Osteoblast (primary cell): Measurements from ENCODE around the gene AOX1. TPM values are rescaled to one million over a fixed set of nuclear protein-coding genes. Genes with fewer than 3 reads are reported as not detected.

Experiments
- DNase-seq: peaks from one replicate; pipeline ENCODE4 v3.0.0; 2011; ENCODE audit warnings: low spot score, mixed read lengths; ENCODE audit not compliant: insufficient read length; ENCODE audit errors: missing footprints
- H2AFZ ChIP-seq: 2 replicates; pipeline ENCODE4 v1.6.0; 2011; ENCODE audit warnings: mild to moderate bottlenecking, low read length
- H3K27ac ChIP-seq: 2 replicates; pipeline ENCODE4 v1.5.1; 2011; ENCODE audit warnings: mild to moderate bottlenecking, low read depth, low read length, moderate library complexity
- H3K27me3 ChIP-seq: 2 replicates; pipeline ENCODE4 v1.6.0; 2012; ENCODE audit warnings: mild to moderate bottlenecking, control low read depth, inconsistent platforms, low read length, moderate library complexity; ENCODE audit not compliant: insufficient read depth
- H3K36me3 ChIP-seq: 2 replicates; pipeline ENCODE4 v1.5.1; 2011; ENCODE audit warnings: mild to moderate bottlenecking, low read length, control low read depth, moderate library complexity; ENCODE audit not compliant: insufficient read depth
- H3K4me1 ChIP-seq: 2 replicates; pipeline ENCODE4 v1.5.1; 2011; ENCODE audit warnings: mild to moderate bottlenecking, low read length, control low read depth, moderate library complexity; ENCODE audit not compliant: insufficient read depth
- H3K4me2 ChIP-seq: 2 replicates; pipeline ENCODE4 v1.6.0; 2011; ENCODE audit warnings: mild to moderate bottlenecking, low read length; ENCODE audit not compliant: insufficient read depth
- H3K4me3 ChIP-seq: fragments of 200-600 bp; sonication (generic); 3 replicates; pipeline ENCODE4 v1.5.1; 2012; ENCODE audit warnings: mild to moderate bottlenecking, low read length, inconsistent platforms; ENCODE audit not compliant: insufficient read depth
- H3K79me2 ChIP-seq: 2 replicates; pipeline ENCODE4 v1.6.0; 2012; ENCODE audit warnings: mild to moderate bottlenecking, low read length, control low read depth, inconsistent platforms; ENCODE audit not compliant: insufficient read depth
- H3K9me3 ChIP-seq: 2 replicates; pipeline ENCODE4 v1.5.1; 2011; ENCODE audit warnings: low read depth, low read length, control low read depth
- H4K20me1 ChIP-seq: 2 replicates; pipeline ENCODE4 v1.6.0; 2012; ENCODE audit warnings: mild to moderate bottlenecking, low read length, control low read depth; ENCODE audit not compliant: insufficient read depth
- total RNA-seq: library from RNA; depleted of rRNA; stranded (reverse); fragments of >200 nt; gene quantifications from 2 replicates; pipeline ENCODE4 v1.2.3, GENCODE V29; 2012
- TF ChIP-seq, protein P1 (sequence below): IDR thresholded peaks from 2 replicates; pipeline ENCODE4 v1.5.1; 2011; ENCODE audit warnings: mild to moderate bottlenecking, low read depth, low read length, moderate library complexity; ENCODE audit errors: extremely low read depth

Gene AOX1
- total RNA-seq, 1 donor, result 76.4 TPM

GRCh38 chr2:200620606-200621390 is 35.0 kb downstream of the AOX1 start:
- no peak overlapping the region for H3K27ac ChIP-seq
- no peaks in the 10 kb centered on the region for H3K36me3 ChIP-seq
- no peaks in the 10 kb centered on the region for H3K79me2 ChIP-seq
- TF ChIP-seq, protein P1, sequence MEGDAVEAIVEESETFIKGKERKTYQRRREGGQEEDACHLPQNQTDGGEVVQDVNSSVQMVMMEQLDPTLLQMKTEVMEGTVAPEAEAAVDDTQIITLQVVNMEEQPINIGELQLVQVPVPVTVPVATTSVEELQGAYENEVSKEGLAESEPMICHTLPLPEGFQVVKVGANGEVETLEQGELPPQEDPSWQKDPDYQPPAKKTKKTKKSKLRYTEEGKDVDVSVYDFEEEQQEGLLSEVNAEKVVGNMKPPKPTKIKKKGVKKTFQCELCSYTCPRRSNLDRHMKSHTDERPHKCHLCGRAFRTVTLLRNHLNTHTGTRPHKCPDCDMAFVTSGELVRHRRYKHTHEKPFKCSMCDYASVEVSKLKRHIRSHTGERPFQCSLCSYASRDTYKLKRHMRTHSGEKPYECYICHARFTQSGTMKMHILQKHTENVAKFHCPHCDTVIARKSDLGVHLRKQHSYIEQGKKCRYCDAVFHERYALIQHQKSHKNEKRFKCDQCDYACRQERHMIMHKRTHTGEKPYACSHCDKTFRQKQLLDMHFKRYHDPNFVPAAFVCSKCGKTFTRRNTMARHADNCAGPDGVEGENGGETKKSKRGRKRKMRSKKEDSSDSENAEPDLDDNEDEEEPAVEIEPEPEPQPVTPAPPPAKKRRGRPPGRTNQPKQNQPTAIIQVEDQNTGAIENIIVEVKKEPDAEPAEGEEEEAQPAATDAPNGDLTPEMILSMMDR, result no peak
- H3K4me1 ChIP-seq, result peaks cover 54% of the 10 kb centered on the region
- no peak overlapping the region for H3K4me3 ChIP-seq
- no peak for DNase-seq
- no peaks in the 10 kb centered on the region for H3K9me3 ChIP-seq
- H3K4me2 ChIP-seq, result no peak overlapping the region
- H4K20me1 ChIP-seq, result no peaks in the 10 kb centered on the region
- H3K27me3 ChIP-seq, result no peaks in the 10 kb centered on the region
- no peak overlapping the region for H2AFZ ChIP-seq

GRCh38 chr2:200622106-200622505 is 36.3 kb downstream of the AOX1 start:
- H3K27ac ChIP-seq, result no peak overlapping the region
- TF ChIP-seq, protein P1, result no peak
- no peaks in the 10 kb centered on the region for H3K9me3 ChIP-seq
- no peak overlapping the region for H3K4me2 ChIP-seq
- no peak for DNase-seq
- H3K36me3 ChIP-seq, result no peaks in the 10 kb centered on the region
- H3K4me1 ChIP-seq, result peaks cover 45% of the 10 kb centered on the region
- no peaks in the 10 kb centered on the region for H4K20me1 ChIP-seq
- H3K79me2 ChIP-seq, result no peaks in the 10 kb centered on the region
- H3K27me3 ChIP-seq, result no peaks in the 10 kb centered on the region
- no peak overlapping the region for H3K4me3 ChIP-seq
- no peak overlapping the region for H2AFZ ChIP-seq

DNA sequence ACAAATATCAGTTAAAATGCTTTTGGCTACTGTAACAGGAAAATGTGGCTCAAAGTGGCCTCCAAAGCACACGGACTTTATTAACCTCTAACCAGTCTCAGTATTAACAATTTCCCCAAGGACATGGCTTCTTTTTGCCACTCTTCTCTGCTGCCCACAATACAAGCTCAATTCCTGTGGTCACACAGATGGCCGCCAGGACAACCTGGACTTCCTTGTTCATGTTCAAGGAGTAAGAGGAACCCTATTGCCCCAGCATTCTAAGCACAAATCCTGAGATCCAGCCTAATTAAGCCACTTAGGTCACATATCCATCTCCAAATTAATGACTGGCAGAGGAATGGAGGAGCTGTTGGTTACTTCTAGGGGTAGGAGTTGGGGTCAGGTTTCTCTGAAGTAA is 38.2 kb downstream of the AOX1 start:
- Histone ChIP-seq H3K4me3 (no peak overlapping the region), H3K4me1 (peaks cover 35% of the 10 kb centered on the region), H3K27ac (peak overlapping the region; percentile 17), H3K4me2 (no peak overlapping the region), H3K36me3 (no peaks in the 10 kb centered on the region), H3K27me3 (no peaks in the 10 kb centered on the region), H2AFZ (no peak overlapping the region), H3K79me2 (no peaks in the 10 kb centered on the region), H3K9me3 (no peaks in the 10 kb centered on the region), H4K20me1 (no peaks in the 10 kb centered on the region)
- DNase-seq, result no peak
- TF ChIP-seq, protein P1, result no peak

DNA sequence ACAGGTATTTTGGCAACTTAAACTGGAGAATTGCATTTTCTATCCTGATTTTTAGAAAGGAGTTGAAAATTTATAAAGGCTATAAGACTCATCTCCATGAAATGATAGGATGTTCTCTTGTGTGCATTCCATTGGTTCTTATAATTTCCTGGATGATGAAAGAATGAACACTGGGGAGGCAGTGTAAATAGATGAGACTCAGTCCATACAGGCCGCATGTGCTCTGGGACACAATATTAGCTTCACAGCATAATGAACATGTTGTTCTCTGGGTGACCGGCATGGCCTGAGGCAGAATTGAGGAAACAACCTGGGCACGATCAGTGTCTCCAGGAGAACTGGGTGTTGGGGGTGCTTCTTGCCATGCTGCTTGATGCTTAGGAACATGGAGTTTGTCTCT is 38.8 kb downstream of the AOX1 start:
- Histone ChIP-seq H3K4me3 (no peak overlapping the region), H2AFZ (no peak overlapping the region), H4K20me1 (no peaks in the 10 kb centered on the region), H3K9me3 (no peaks in the 10 kb centered on the region), H3K36me3 (no peaks in the 10 kb centered on the region), H3K4me1 (peaks cover 30% of the 10 kb centered on the region), H3K27ac (peak overlapping the region; percentile 17), H3K4me2 (no peak overlapping the region), H3K79me2 (no peaks in the 10 kb centered on the region), H3K27me3 (no peaks in the 10 kb centered on the region)
- TF ChIP-seq, protein P1, result no peak
- no peak for DNase-seq
